Measurements from ENCODE around the gene MRPS34.

Gene MRPS34

DNA sequence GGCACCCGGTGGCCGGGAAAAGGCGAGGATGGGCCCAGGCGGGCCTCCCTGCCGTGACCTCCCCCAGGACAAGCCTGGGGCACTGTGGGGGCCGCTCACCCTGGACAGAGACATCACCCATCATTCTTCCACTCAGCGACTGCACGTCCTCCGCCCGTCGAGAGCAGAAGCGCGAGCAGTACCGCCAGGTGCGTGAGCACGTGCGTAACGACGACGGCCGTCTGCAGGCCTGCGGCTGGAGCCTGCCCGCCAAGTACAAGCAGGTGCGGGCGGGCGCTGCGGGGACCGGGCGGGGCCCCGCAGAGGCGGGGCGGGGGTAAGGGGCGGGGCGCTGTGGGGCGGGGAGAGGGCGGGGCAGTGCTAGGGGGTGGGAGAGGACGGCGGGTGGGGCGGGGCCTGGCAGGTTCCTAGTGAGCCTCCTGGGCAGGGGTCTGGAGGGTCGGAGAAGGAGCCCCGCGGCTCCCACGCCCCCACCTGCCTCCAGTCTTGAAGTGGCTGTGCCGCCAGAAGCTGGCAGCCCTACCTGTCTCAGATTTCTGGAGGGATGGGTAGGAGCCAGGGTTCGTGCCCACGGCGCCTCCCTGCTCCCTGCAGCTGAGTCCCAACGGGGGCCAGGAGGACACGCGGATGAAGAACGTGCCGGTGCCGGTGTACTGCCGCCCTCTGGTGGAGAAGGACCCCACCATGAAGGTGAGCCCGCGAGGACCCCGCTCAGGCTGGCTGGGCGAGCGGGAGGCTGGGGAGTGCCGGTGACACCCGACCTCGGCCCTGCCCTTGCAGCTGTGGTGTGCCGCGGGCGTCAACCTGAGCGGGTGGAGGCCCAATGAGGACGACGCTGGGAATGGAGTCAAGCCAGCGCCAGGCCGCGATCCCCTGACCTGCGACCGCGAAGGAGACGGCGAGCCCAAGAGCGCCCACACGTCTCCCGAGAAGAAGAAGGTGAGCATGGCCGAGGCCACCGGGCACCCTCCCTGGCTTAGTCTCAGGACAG lies 9.1 kb downstream of the MRPS34 start:
- TF ChIP-seq GATA2 (IDR thresholded peaks at IDR 0.05; ENCODE audit: low read depth, low read length) (no peak), GATA3 (IDR thresholded peaks at IDR 0.05; ENCODE audit: low read depth, low read length) (no peak)

DNA sequence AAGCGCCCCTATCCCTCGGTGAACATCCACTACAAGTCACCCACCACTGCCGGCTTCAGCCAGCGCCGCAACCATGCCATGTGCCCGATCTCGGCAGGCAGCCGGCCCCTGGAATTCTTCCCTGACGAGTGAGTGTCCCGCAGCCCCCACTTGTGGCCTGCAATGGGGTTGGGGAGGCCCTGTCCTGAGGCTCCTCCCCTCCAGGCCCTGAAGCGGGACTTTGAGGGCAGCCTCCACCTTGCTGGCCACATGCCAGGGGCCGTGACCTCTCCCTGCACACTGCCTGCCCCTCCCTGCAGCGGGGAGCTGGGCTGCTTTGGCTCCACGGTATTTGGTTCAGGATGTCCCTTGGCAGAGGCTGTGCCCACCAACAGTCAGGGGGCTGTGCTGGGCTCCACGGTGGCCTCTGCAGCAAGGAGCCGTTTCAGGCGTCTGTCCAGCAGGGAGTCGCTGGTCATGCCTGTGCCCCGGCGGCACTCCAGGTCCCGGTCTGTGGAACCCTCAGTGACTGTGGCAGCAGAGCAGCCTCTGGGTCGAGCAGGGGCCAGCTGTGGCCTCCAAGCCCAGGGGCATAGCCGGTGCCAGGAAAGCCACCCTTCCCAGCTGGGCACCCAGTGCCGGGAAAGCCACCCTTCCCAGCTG lies 9.9 kb downstream of the MRPS34 start:
- TF ChIP-seq GATA3 (IDR thresholded peaks at IDR 0.05; ENCODE audit: low read depth, low read length): no peak
- TF ChIP-seq GATA2 (IDR thresholded peaks at IDR 0.05; ENCODE audit: low read depth, low read length): no peak

DNA sequence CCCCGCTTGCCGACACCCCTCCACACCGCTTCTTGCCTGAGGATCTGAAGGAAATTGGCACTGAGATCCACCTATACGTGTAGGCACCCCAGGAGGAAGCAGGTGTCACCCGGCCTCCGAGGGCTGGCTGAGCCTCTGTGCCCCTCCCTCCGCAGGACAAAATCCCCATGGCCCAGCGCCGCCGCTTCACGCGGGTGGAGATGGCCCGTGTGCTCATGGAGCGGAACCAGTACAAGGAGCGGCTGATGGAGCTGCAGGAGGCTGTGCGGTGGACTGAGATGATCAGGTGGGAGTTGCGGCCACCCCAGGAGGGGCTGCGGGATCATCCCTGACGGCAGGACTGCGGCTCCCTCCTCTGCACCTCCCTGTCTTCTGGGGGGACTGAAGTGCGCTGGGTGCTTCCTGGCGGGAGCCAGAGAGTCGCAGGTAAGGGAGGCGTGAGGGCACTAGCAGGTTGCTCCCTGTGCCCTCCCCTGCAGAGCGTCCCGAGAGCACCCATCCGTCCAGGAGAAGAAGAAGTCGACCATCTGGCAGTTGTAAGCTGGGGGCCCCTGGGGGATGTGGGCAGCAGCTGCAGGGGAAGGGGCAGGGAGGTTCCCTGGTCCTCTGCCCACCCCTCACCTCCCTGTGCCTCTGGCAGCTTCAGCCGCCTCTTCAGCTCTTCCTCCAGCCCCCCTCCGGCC lies 10.6 kb downstream of the MRPS34 start:
- no peak for TF ChIP-seq GATA3 (IDR thresholded peaks at IDR 0.05; ENCODE audit: low read depth, low read length)

DNA sequence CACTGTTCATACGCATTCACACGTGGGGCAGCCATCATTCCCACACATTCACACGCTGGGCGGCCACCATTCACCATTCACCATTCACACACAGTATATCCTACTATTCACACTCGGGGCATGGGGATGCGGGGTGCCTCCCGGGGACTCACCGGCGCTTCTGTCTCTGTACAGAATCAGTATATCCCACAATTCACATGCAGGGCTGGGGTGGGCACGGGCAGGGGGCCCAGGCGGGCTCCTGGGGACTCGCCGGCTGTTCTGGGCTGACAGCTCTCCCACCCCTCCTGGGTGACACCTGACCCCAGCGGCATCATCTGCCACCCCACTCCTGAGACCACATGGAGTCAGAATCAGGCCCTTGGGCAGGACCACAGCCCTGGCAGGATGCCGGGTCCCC lies 11.2 kb downstream of the MRPS34 start:
- no peak for TF ChIP-seq GATA2 (IDR thresholded peaks at IDR 0.05; ENCODE audit: low read depth, low read length)
- no peak for TF ChIP-seq GATA3 (IDR thresholded peaks at IDR 0.05; ENCODE audit: low read depth, low read length)

DNA sequence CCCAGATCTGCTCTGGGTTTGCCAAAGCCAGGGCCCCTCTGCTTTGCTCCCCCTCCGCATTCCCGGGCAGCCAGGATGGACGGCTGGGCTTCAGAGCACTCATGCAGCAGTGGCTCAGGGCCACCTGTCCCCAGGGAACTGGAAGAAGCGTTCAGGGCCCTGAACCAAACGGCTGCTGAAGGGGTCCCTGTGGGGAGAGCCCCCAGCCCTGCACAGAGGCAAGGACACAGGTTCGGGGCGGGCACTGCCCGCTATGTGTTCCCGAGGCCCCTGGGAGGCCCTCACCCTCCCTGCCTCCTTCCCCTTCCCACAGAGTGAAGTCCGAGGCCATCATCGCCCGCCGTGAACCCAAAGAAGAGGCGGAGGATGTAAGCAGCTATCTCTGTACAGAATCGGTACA lies 12.0 kb downstream of the MRPS34 start:
- TF ChIP-seq GATA3 (IDR thresholded peaks at IDR 0.05; ENCODE audit: low read depth, low read length) (no peak), GATA2 (IDR thresholded peaks at IDR 0.05; ENCODE audit: low read depth, low read length) (no peak)

DNA sequence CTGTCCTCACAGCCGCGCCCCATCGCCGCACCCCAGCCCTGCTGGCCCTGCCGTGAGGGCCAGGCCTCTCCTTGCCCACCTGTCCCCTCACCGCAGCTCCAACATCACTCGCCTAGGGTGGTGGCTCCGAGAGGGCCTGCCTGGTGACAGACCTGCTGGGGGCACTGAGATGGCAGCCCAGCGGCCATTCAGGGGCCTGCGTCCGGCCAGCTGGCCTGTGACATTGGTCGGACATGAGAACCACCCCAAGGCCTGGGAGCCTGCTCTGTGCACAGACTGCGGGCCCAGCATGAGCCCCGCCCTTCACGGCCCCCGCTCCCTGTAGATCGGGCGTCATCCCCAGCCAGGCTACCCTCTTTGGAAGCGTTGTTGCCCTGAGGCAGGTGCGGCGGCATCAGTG lies 13.4 kb downstream of the MRPS34 start:
- TF ChIP-seq GATA3 (IDR thresholded peaks at IDR 0.05; ENCODE audit: low read depth, low read length) (no peak), GATA2 (IDR thresholded peaks at IDR 0.05; ENCODE audit: low read depth, low read length) (no peak)

DNA sequence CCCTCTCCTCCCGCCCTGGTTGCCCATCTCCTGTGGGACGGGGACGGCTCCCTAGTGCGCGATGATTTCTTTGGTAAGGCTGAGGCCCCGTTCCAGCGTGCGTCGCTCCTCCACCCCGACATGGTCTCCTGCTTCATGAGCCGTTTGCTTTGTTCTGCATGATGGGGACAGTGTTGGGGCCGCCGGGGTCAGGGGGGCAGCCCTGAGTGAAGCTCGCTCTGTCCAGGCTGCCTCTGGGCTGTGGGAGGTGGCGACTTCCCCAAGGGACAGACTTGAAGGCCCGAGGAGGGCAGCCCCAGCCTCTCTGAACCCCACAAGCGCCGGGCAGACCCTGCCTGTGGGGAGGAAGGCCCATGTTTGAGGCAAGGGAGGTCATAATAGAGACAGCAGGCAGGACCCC lies 14.0 kb downstream of the MRPS34 start:
- TF ChIP-seq GATA2 (IDR thresholded peaks at IDR 0.05; ENCODE audit: low read depth, low read length): no peak

DNA sequence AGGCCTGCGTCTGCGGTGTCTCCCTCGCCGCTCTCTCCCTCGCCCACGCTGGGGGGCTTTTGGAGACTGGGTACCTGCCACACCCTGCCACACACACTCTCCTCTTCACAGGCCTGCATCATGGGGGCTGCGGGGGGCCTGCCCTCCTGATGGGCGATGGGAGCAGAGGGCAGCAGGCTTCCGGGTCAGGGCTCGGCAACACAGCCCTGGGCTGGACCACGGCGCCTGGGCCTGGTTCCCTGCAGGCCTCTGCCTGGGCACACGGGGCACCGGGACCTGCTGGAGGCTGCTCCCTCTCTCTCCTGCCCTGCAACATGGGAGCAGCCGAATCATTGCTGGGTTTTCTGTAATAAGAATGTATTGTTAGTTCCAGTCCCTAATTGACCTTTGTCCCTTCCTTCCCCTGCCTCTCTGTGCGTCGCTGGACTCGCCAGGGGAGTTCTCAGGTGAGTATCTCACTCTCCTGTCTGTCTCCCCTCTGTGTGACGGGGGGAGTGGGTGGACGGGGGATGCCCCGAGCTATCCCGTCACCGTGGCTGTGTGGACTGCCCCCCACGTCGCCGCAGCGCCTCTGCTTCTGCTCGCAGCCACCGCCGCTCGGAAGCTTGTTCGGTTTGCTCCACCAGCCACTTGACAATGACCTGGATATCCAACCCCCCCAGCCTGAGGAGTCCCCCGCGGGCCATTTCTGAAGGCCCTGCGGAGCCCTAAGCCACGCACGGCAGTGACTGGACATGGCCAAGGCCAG lies 15.0 kb downstream of the MRPS34 start:
- no peak for TF ChIP-seq GATA2 (IDR thresholded peaks at IDR 0.05; ENCODE audit: low read depth, low read length)
- no peak for TF ChIP-seq GATA3 (IDR thresholded peaks at IDR 0.05; ENCODE audit: low read depth, low read length)

DNA sequence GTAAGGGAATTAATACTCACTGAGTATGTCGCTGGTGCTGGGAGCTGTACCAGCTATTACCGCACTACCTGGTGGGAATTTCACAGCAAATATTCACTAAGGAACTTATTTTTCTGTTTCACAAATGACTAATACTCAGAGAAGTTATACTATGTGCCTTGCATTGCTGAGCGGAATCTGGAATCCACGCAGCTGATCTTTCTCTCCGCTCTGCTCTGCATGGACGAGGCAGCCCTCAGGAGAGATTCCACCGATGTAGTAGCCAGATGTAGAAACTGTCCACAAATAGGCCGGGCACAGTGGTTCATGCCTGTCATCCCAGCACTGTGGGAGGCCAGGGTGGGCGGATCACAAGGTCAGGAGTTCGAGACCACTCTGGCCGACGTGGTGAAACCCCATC lies 18.7 kb downstream of the MRPS34 start:
- TF ChIP-seq GATA2 (IDR thresholded peaks at IDR 0.05; ENCODE audit: low read depth, low read length): no peak
- TF ChIP-seq GATA3 (IDR thresholded peaks at IDR 0.05; ENCODE audit: low read depth, low read length): no peak

DNA sequence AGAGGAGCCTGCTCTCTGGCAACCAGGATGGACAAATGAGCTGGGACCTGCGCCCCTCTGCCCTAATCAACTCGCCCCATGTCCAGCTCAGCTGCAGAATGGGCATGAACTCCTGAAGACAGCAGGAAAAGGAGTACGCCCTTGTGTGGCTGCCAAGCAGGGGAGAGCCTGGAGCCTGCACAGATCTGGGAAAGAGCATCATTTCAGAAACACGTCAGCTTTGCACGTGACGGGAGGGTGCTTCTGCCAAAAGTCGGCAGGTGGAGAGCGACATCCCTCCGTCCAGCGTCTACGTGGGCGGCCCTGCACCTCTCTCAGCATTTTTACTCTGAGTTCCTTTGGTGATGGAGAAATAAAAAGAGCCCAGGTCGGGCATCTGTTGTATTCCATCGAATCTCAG lies 20.1 kb downstream of the MRPS34 start:
- TF ChIP-seq GATA2 (IDR thresholded peaks at IDR 0.05; ENCODE audit: low read depth, low read length) (no peak), GATA3 (IDR thresholded peaks at IDR 0.05; ENCODE audit: low read depth, low read length) (no peak)

DNA sequence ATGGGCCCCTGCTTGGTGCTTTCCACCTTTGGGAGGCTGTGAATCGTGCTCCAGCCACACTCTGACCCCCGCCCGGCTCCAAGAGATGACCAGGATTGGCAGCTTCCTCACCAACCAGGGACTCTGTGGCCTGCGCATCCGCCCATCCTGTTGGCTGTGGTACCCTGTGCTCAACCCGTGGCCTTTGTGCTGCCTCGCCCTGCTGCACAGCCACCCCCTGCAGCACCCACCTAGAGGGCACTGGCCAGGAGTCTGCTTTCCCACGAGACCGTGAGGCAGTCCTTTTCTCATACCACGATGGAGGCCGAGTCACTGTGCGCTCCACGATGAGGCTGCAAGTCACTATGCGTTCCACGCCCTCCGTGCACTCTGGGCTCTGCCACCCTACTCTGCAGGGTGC lies 21.0 kb downstream of the MRPS34 start:
- TF ChIP-seq GATA3 (IDR thresholded peaks at IDR 0.05; ENCODE audit: low read depth, low read length): no peak
- no peak for TF ChIP-seq GATA2 (IDR thresholded peaks at IDR 0.05; ENCODE audit: low read depth, low read length)

DNA sequence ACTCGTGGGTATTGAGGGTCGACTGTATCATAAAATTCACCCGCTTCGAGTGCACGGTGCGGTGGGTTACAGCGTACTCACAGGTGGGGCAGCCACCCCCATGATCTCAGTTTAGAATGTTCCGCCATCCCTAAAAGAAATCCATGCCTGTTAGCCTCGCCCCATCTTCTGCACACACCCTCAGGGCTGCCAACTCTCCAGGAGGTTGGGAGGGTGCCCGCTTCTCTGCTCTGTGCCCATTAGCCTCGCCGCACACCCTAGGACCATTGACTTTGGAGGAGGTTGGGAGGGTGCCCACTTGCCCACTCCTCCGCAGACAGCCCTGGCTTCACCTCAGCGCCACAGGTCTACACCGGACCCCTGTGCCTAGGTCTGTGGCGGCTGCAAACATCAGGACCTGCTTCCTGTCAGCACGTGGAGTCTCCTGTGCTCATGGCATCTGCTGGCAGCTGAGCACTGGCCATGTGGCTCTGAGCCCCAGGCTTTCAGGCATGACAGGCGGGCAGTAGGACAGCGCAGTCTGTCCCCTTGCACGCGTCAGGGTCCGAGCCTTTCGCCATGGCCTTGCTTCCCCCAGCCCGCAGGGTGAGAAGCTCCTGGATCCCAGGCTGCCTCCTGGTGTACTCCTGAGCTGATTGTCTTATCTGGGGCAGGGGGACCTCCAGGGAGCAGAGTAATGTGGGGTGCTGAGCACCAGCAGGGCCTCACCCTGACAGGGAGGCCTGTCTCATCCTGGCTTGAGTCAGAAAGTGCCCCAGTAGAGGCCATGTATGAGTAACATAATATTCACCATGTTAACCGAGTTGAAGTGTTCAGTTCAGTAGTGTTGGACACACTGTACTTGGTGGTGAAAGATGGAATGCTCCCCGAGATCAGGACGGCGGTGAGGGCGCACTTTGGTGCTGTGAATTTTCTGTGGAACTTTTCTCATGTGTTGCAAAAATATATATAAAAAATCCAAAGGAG lies 23.5 kb downstream of the MRPS34 start:
- TF ChIP-seq GATA3 (IDR thresholded peaks at IDR 0.05; ENCODE audit: low read depth, low read length) (no peak), GATA2 (IDR thresholded peaks at IDR 0.05; ENCODE audit: low read depth, low read length) (no peak)

DNA sequence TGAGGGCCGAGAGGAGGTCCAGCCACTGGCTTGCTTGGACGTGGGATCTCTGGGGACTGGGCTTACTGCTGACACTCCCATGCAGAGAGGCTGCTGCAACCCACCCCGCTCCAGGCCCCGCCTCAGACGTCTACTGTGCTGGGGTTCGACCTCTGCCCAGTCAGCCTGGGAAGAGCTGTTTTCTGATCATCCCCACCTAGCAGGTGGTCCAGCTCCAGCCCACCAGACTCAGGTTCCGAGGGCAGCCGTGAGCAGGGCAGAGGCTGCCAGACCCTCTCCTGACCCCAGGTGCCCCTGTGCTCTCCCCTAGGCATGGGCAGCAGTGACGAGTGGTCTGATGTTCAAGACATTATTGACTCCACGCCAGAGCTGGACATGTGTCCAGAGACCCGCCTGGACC lies 25.0 kb downstream of the MRPS34 start:
- TF ChIP-seq GATA3 (IDR thresholded peaks at IDR 0.05; ENCODE audit: low read depth, low read length): no peak
- no peak for TF ChIP-seq GATA2 (IDR thresholded peaks at IDR 0.05; ENCODE audit: low read depth, low read length)
